ENCODE results near the gene UBXN4.

- TF ChIP-seq CTCF (conservative IDR thresholded peaks at IDR 0.05; ENCODE audit: low read depth, low read length) (no peak), EZH2 (IDR thresholded peaks at IDR 0.05; ENCODE audit: borderline replicate concordance, low read depth, low read length, poor library complexity, severe bottlenecking) (no peak)
Measured at GRCh38 chr2:135775420-135775819, 33.8 kb downstream of the UBXN4 start.
